Thymus (tissue), 11 donors: ENCODE data around the gene TBC1D30. TPM values are rescaled to one million over a fixed set of nuclear protein-coding genes. Genes with fewer than 3 reads are reported as not detected.

Source experiments
- DNase-seq, 9 donors: peaks; one replicate each; pipeline ENCODE4 v3.0.0-alpha.2; 2013; ENCODE audit warnings: low spot score in 9 of 9, low read depth in 6 of 9, missing footprints in 1 of 9
- H3K27ac ChIP-seq, 2 donors: one replicate each; pipeline ENCODE4 v1.5.1; 2013; ENCODE audit warnings: control low read depth in 1 of 2, low read depth in 1 of 2, low read length in 1 of 2, mild to moderate bottlenecking in 1 of 2, moderate library complexity in 1 of 2
- H3K27me3 ChIP-seq, 2 donors: one replicate each; pipeline ENCODE4 v1.5.1; 2013; ENCODE audit warnings: low read length in 1 of 2; ENCODE audit not compliant: control insufficient read depth in 2 of 2, insufficient read depth in 1 of 2
- H3K36me3 ChIP-seq, 2 donors: one replicate each; pipeline ENCODE4 v1.5.1; 2013; ENCODE audit warnings: low read length in 1 of 2, mild to moderate bottlenecking in 1 of 2, moderate library complexity in 1 of 2; ENCODE audit not compliant: control insufficient read depth in 2 of 2, insufficient read depth in 2 of 2
- H3K4me1 ChIP-seq, 2 donors: one replicate each; pipeline ENCODE4 v1.5.1; 2013; ENCODE audit warnings: low read length in 2 of 2; ENCODE audit not compliant: control insufficient read depth in 2 of 2, insufficient read depth in 2 of 2
- H3K4me3 ChIP-seq, 2 donors: one replicate each; pipeline ENCODE4 v1.5.1; 2013; ENCODE audit warnings: low read length in 2 of 2, control low read depth in 1 of 2, mild to moderate bottlenecking in 1 of 2
- H3K9me3 ChIP-seq, 2 donors: one replicate each; pipeline ENCODE4 v1.5.1; 2013; ENCODE audit warnings: low read length in 1 of 2, mild to moderate bottlenecking in 1 of 2; ENCODE audit not compliant: control insufficient read depth in 2 of 2, insufficient read depth in 1 of 2
- WGBS: extraction: QIAGEN DNeasy Blood & Tissue Kit; methylation state at CpG from one replicate; pipeline ENCODE4 v1.1.7; 2013; 5-methylcytosine and 5-hydroxymethylcytosine counted together
- polyA plus RNA-seq: library from polyadenylated mRNA; stranded (reverse); fragments of 200-250 nt; gene quantifications from one replicate; pipeline ENCODE4 v1.2.3, GENCODE V29; 2013
- total RNA-seq: library from RNA; stranded (reverse); fragments of 120-200 nt; gene quantifications from one replicate; pipeline ENCODE4 v1.2.4, GENCODE V29; 2013
- donor health status: healthy.

The TBC1D30 gene
- total and polyA plus RNA-seq, 2 donors, result 0.42 to 0.91 TPM

GRCh38 chr12:64785838-64786237, 38.6 kb upstream of the TBC1D30 start:
- Histone ChIP-seq H3K27ac (no peak overlapping the region), H3K4me3 (no peak overlapping the region), H3K27me3 (peaks cover 16 to 38% of the 10 kb centered on the region in 2 donors), H3K4me1 (no peaks in the 10 kb centered on the region), H3K9me3 (no peaks in the 10 kb centered on the region), H3K36me3 (no peaks in the 10 kb centered on the region)
- no peak for DNase-seq
- WGBS, result 97% methylated on average over 6 of the region's 6 CpGs

GRCh38 chr12:64790166-64790565, 34.3 kb upstream of the TBC1D30 start:
- no peak for DNase-seq
- H3K4me3 ChIP-seq, result no peak overlapping the region
- no peak overlapping the region for H3K27ac ChIP-seq
- H3K9me3 ChIP-seq, result no peaks in the 10 kb centered on the region
- no peaks in the 10 kb centered on the region for H3K27me3 ChIP-seq
- 95% methylated on average over 1 of the region's 1 CpG for WGBS
- no peaks in the 10 kb centered on the region for H3K36me3 ChIP-seq
- no peaks in the 10 kb centered on the region for H3K4me1 ChIP-seq

- no peak overlapping the region for H3K27ac ChIP-seq
- no peaks in the 10 kb centered on the region for H3K4me1 ChIP-seq
- no peaks in the 10 kb centered on the region for H3K36me3 ChIP-seq
- no peaks in the 10 kb centered on the region for H3K9me3 ChIP-seq
- DNase-seq, result no peak
- no peak overlapping the region for H3K4me3 ChIP-seq
- no peaks in the 10 kb centered on the region for H3K27me3 ChIP-seq
These were observed 33.4 kb upstream of the TBC1D30 start for GRCh38 chr12:64791036-64791435.

GRCh38 chr12:64792128-64792527, 32.3 kb upstream of the TBC1D30 start:
- H3K36me3 ChIP-seq, result no peaks in the 10 kb centered on the region

GRCh38 chr12:64793610-64794009, 30.8 kb upstream of the TBC1D30 start:
- no peak for DNase-seq
- no peaks in the 10 kb centered on the region for H3K36me3 ChIP-seq
- WGBS, result 96% methylated on average over 3 of the region's 3 CpGs
- H3K27me3 ChIP-seq, result no peaks in the 10 kb centered on the region
- H3K27ac ChIP-seq, result no peak overlapping the region
- H3K4me3 ChIP-seq, result no peak overlapping the region
- no peaks in the 10 kb centered on the region for H3K4me1 ChIP-seq
- no peaks in the 10 kb centered on the region for H3K9me3 ChIP-seq

More at GRCh38 chr12:64792128-64792527, 32.3 kb upstream of the TBC1D30 start:
- Histone ChIP-seq H3K27ac (no peak overlapping the region), H3K9me3 (no peaks in the 10 kb centered on the region), H3K4me3 (no peak overlapping the region), H3K4me1 (no peaks in the 10 kb centered on the region), H3K27me3 (no peaks in the 10 kb centered on the region)
- DNase-seq, result no peak
- 89% methylated on average over 1 of the region's 1 CpG for WGBS

GRCh38 chr12:64794305-64794704, 30.1 kb upstream of the TBC1D30 start:
- Histone ChIP-seq H3K4me3 (no peak overlapping the region), H3K27me3 (no peaks in the 10 kb centered on the region), H3K4me1 (no peaks in the 10 kb centered on the region), H3K9me3 (no peaks in the 10 kb centered on the region), H3K36me3 (no peaks in the 10 kb centered on the region), H3K27ac (no peak overlapping the region)
- WGBS, result 90% methylated on average over 3 of the region's 3 CpGs
- no peak for DNase-seq

GRCh38 chr12:64796205-64796845, 28.1 kb upstream of the TBC1D30 start:
- Histone ChIP-seq H3K36me3 (no peaks in the 10 kb centered on the region), H3K4me3 (no peak overlapping the region), H3K4me1 (peaks cover 0 to 2% of the 10 kb centered on the region in 2 donors), H3K27me3 (peaks cover 0 to 2% of the 10 kb centered on the region in 2 donors), H3K27ac (no peak overlapping the region), H3K9me3 (no peaks in the 10 kb centered on the region)
- DNase-seq, result peak; percentile 39 to 83 (median 64)
- 72% methylated on average over 5 of the region's 5 CpGs for WGBS

- DNase-seq, result no peak
- Histone ChIP-seq H3K36me3 (no peaks in the 10 kb centered on the region), H3K4me3 (no peak overlapping the region), H3K9me3 (no peaks in the 10 kb centered on the region), H3K27ac (no peak overlapping the region), H3K4me1 (peaks cover 0 to 2% of the 10 kb centered on the region in 2 donors), H3K27me3 (peaks cover 0 to 4% of the 10 kb centered on the region in 2 donors)
- 95% methylated on average over 1 of the region's 1 CpG for WGBS
These were observed 27.3 kb upstream of the TBC1D30 start for GRCh38 chr12:64797156-64797555.

GRCh38 chr12:64798165-64798564, 26.3 kb upstream of the TBC1D30 start:
- Histone ChIP-seq H3K27me3 (peaks cover 0 to 4% of the 10 kb centered on the region in 2 donors), H3K4me3 (no peak overlapping the region), H3K9me3 (no peaks in the 10 kb centered on the region), H3K36me3 (no peaks in the 10 kb centered on the region), H3K27ac (no peak overlapping the region), H3K4me1 (peaks cover 0 to 2% of the 10 kb centered on the region in 2 donors)
- no peak for DNase-seq
